Parathyroid adenoma (tissue), 2 donors: Measurements from ENCODE around the gene CHST11.
"Not testable (repeated sequence)": the region's sequence is repeated elsewhere in the genome, so short reads cannot be mapped to it uniquely, and the experiment has no call there.

ENCODE experiments used
- H2AFZ ChIP-seq: fragments of 300-600 bp; sonication (generic); one replicate; pipeline ENCODE4 v1.7.0; 2017; ENCODE audit warnings: antibody characterized with exemption, mild to moderate bottlenecking
- H3K27ac ChIP-seq: fragments of 300-600 bp; sonication (generic); one replicate; pipeline ENCODE4 v1.7.0; 2017
- H3K27me3 ChIP-seq: fragments of 300-600 bp; sonication (generic); one replicate; pipeline ENCODE4 v1.7.0; 2017; ENCODE audit warnings: low read length; ENCODE audit not compliant: control insufficient read depth, insufficient read depth
- H3K36me3 ChIP-seq: fragments of 300-600 bp; sonication (generic); one replicate; pipeline ENCODE4 v1.7.0; 2017; ENCODE audit warnings: low read length; ENCODE audit not compliant: control insufficient read depth, insufficient read depth
- H3K4me1 ChIP-seq: fragments of 300-600 bp; sonication (generic); one replicate; pipeline ENCODE4 v1.7.0; 2017; ENCODE audit warnings: control low read depth
- H3K4me2 ChIP-seq: fragments of 300-600 bp; sonication (generic); one replicate; pipeline ENCODE4 v1.7.0; 2017; ENCODE audit warnings: low read length
- H3K4me3 ChIP-seq: fragments of 300-600 bp; sonication (generic); one replicate; pipeline ENCODE4 v1.7.0; 2017; ENCODE audit warnings: low read depth, low read length
- H3K79me2 ChIP-seq: fragments of 300-600 bp; sonication (generic); one replicate; pipeline ENCODE4 v1.7.0; 2017; ENCODE audit warnings: control low read depth
- H3K9ac ChIP-seq: fragments of 300-600 bp; sonication (generic); one replicate; pipeline ENCODE4 v1.7.0; 2017; ENCODE audit warnings: mild to moderate bottlenecking
- H3K9me3 ChIP-seq: fragments of 300-600 bp; sonication (generic); one replicate; pipeline ENCODE4 v1.7.0; 2017; ENCODE audit warnings: low read length; ENCODE audit not compliant: control insufficient read depth
- TF ChIP-seq, protein P1 (sequence below): fragments of 300-600 bp; sonication (generic); IDR thresholded peaks from one replicate; pipeline ENCODE4 v1.7.0; 2017; ENCODE audit warnings: antibody characterized with exemption, mild to moderate bottlenecking
- donor health status: primary hyperparathyroidism.

Gene CHST11

DNA sequence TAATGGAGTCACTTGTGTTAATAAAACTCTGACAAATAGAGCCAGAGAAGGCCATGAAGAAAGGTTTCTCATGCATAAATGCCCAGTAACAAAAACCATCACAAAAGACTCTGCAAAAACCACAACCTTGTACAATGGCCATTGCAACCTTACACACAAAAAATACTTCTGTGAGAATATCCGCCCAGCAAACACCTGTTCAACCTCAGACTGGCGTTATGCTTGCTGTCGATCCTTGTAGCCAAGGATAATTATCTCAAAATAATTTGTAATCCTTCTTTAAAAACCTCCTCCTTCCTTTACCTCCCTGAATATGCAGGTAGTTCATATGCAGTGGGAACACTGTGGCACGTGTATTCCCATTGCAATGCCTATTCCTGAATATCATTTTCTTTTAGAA, 344.3 kb downstream of the CHST11 start:
- no peak overlapping the region for H3K27ac ChIP-seq
- no peak overlapping the region for H3K9ac ChIP-seq
- H2AFZ ChIP-seq, result no peak overlapping the region
- H3K4me2 ChIP-seq, result no peak overlapping the region
- no peaks in the 10 kb centered on the region for H3K9me3 ChIP-seq
- H3K27me3 ChIP-seq, result no peaks in the 10 kb centered on the region
- no peaks in the 10 kb centered on the region for H3K79me2 ChIP-seq
- TF ChIP-seq, protein P1, sequence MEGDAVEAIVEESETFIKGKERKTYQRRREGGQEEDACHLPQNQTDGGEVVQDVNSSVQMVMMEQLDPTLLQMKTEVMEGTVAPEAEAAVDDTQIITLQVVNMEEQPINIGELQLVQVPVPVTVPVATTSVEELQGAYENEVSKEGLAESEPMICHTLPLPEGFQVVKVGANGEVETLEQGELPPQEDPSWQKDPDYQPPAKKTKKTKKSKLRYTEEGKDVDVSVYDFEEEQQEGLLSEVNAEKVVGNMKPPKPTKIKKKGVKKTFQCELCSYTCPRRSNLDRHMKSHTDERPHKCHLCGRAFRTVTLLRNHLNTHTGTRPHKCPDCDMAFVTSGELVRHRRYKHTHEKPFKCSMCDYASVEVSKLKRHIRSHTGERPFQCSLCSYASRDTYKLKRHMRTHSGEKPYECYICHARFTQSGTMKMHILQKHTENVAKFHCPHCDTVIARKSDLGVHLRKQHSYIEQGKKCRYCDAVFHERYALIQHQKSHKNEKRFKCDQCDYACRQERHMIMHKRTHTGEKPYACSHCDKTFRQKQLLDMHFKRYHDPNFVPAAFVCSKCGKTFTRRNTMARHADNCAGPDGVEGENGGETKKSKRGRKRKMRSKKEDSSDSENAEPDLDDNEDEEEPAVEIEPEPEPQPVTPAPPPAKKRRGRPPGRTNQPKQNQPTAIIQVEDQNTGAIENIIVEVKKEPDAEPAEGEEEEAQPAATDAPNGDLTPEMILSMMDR, result no peak
- no peak overlapping the region for H3K4me3 ChIP-seq
- H3K4me1 ChIP-seq, result no peaks in the 10 kb centered on the region
- H3K36me3 ChIP-seq, result no peaks in the 10 kb centered on the region

DNA sequence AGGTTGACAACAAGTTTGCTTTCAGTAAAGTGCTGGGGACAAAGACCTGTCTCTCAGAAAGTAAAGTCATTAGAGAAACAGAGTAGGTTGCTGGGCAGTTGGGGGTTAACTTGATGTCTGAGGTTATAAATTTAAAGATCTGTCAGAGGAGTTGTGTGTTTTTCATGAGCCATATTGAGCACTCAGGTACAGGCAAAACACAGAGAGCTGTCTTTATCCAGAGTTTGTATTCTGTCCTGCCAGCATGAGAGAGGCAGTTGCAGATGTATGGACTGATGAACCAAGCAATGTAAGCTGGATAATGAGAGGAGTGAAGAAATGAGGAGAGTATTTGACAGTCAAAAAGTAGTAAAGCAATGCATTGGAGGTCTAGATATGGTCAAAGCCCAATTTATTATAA, 344.7 kb downstream of the CHST11 start:
- H3K36me3 ChIP-seq, result no peaks in the 10 kb centered on the region
- TF ChIP-seq, protein P1, result no peak
- no peak overlapping the region for H3K4me3 ChIP-seq
- H3K4me1 ChIP-seq, result no peaks in the 10 kb centered on the region
- H3K79me2 ChIP-seq, result no peaks in the 10 kb centered on the region
- no peak overlapping the region for H3K4me2 ChIP-seq
- no peaks in the 10 kb centered on the region for H3K9me3 ChIP-seq
- no peak overlapping the region for H3K27ac ChIP-seq
- no peak overlapping the region for H3K9ac ChIP-seq
- no peak overlapping the region for H2AFZ ChIP-seq
- no peaks in the 10 kb centered on the region for H3K27me3 ChIP-seq

DNA sequence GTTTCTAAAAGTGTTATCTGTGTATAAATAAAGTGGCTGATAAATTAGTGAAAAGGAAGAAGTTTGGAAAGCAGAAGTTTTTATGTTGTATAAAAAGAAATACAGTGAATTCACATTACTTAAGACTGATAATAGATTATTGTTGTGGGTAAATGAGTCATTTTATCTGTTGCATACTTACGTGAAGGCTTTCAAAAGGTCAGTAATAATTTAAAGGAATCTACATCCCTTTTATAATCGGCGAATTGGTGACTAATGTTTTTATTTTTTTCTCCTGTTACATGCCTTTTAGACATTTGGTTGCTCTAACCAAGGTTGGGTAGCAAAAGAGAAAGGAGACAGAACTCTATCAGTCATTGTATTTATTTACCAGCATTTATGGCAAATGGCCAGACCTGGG, 345.5 kb downstream of the CHST11 start:
- TF ChIP-seq, protein P1, result no peak
- H3K27me3 ChIP-seq, result no peaks in the 10 kb centered on the region

DNA sequence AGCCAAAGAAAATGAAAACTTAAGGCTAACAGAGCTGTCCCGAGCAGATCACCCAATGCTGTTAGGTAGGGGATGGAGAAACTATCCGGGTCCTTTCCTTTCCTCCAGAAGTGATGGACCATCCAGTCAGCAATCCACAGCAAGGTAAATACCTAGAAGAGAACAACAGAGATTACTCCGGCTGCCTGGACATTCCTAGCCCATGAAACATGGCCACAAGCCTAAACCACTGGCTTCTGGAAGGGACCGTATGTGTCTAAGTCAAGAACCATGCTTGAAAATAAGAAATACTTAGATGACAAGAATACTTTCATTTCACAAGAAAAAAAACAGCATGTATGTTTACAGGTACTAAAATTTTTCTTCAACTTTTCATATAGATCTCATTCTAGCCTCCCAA, 348.4 kb downstream of the CHST11 start:
- Histone ChIP-seq H3K9ac (no peak overlapping the region), H3K79me2 (no peaks in the 10 kb centered on the region), H3K36me3 (no peaks in the 10 kb centered on the region), H3K4me2 (no peak overlapping the region), H3K4me3 (no peak overlapping the region), H3K9me3 (no peaks in the 10 kb centered on the region), H3K27me3 (no peaks in the 10 kb centered on the region), H2AFZ (no peak overlapping the region), H3K27ac (no peak overlapping the region), H3K4me1 (no peaks in the 10 kb centered on the region)
- TF ChIP-seq, protein P1, result no peak

More for the DNA sequence above, 345.5 kb downstream of the CHST11 start:
- Histone ChIP-seq H3K79me2 (no peaks in the 10 kb centered on the region), H2AFZ (no peak overlapping the region), H3K4me1 (no peaks in the 10 kb centered on the region), H3K4me2 (no peak overlapping the region), H3K4me3 (no peak overlapping the region), H3K9ac (no peak overlapping the region), H3K36me3 (no peaks in the 10 kb centered on the region), H3K9me3 (no peaks in the 10 kb centered on the region), H3K27ac (no peak overlapping the region)

DNA sequence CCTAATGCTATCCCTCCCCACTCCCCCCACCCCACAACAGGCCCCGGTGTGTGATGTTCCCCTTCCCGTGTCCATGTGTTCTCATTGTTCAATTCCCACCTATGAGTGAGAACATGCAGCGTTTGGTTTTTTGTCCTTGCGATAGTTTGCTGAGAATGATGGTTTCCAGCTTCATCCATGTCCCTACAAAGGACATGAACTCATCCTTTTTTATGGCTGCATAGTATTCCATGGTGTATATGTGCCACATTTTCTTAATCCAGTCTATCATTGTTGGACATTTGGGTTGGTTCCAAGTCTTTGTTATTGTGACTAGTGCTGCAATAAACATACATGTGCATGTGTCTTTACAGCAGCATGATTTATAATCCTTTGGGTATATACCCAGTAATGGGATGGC, 349.4 kb downstream of the CHST11 start:
- not testable (repeated sequence) for H3K79me2 ChIP-seq, H3K4me3 ChIP-seq, H3K27ac ChIP-seq, H3K9ac ChIP-seq, H2AFZ ChIP-seq, H3K36me3 ChIP-seq, H3K4me2 ChIP-seq, H3K9me3 ChIP-seq, H3K4me1 ChIP-seq, H3K27me3 ChIP-seq
